VCaP (cell line): ENCODE results near the gene ZNF429.
"Not testable (repeated sequence)": the region's sequence is repeated elsewhere in the genome, so short reads cannot be mapped to it uniquely, and the experiment has no call there.

ENCODE experiments used
- H3K27ac ChIP-seq: fragments of 450-650 bp; 2 replicates; pipeline ENCODE4 v1.5.1; 2017
- CTCF ChIP-seq: fragments of 450-650 bp; conservative IDR thresholded peaks from 2 replicates; pipeline ENCODE4 v1.5.1; 2017; ENCODE audit warnings: mild to moderate bottlenecking, moderate library complexity

ZNF429 gene

GRCh38 chr19:21532904-21533303, 27.5 kb downstream of the ZNF429 start:
- TF ChIP-seq CTCF = no peak
- no peak overlapping the region for H3K27ac ChIP-seq

DNA sequence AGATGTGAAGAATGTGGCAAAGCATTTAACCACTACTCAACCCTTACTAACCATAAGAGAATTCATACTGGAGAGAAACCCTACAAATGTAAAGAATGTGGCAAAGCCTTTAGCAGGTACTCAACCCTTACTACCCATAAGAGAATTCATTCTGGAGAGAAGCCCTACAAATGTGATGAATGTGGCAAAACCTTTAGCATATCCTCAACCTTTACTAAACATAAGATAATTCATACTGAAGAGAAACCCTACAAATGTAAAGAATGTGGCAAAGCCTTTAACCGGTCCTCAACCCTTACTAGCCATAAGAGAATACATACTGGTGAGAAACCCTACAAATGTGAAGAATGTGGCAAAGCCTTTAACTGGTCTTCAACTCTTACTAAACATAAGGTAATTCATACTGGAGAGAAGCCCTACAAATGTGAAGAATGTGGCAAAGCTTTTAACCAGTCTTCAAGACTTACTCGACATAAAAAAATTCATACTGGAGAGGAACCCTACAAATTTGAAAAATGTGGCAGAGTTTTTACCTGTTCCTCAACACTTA, 31.4 kb downstream of the ZNF429 start:
- not testable (repeated sequence) for H3K27ac ChIP-seq

DNA sequence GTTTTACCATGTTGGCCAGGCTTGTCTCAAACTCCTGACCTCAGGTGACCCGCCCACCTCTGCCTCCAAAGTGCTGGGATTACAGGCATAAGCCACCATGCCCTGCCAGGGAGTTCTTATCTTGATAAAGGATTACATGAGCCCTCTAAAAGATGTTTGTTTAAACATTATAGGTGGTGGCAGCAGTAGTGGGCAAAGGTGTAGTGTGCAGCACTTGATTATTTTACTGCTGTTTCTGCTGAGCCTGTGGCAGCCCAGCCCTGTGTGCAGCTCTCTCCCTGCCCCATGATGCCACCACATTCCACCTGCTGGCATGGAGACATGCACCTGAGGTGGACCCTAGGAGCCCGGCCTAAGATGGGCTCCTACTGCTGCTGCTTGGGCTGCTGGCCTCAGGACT, 54.0 kb downstream of the ZNF429 start:
- TF ChIP-seq CTCF = no peak
- H3K27ac ChIP-seq = no peak overlapping the region

DNA sequence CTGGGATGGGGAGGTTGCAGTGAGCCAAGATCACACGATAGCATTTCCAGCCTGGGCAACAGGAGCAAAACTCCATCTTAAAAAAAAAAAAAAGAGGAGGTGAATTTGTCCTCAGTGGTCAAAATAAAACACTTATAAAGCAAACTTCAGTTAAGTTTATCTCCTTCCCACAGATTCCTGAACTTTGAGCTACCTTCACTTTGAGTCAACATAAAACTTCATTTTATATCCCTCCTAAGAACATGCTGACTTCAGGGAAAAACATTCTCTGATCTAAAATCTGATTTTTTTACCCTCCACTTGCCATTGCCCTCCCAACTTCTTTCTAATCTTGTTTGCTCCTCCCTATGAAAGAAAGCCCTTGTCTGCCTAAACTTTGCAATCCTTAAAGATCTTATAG, 59.0 kb downstream of the ZNF429 start:
- no peak for TF ChIP-seq CTCF

GRCh38 chr19:21566073-21566472, 60.7 kb downstream of the ZNF429 start:
- TF ChIP-seq CTCF = no peak
- no peak overlapping the region for H3K27ac ChIP-seq

More for the DNA sequence above, 59.0 kb downstream of the ZNF429 start:
- no peak overlapping the region for H3K27ac ChIP-seq

DNA sequence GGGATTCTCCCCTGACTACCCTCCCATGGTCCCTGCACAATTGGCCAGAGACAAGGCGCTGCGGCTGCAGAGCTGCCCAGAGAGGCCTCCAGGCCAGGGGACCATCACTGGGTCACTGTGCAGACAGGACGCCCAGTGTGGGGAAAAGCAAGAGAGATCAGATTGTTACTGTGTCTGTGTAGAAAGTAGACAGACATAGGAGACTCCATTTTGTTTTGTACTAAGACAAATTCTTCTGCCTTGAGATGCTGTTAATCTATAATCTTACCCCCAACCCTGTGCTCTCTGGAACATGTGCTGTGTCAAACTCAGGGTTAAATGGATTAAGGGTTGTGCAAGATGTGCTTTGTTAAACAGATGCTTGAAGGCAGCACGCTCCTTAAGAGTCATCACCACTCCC, 62.4 kb downstream of the ZNF429 start:
- H3K27ac ChIP-seq = not testable (repeated sequence)

DNA sequence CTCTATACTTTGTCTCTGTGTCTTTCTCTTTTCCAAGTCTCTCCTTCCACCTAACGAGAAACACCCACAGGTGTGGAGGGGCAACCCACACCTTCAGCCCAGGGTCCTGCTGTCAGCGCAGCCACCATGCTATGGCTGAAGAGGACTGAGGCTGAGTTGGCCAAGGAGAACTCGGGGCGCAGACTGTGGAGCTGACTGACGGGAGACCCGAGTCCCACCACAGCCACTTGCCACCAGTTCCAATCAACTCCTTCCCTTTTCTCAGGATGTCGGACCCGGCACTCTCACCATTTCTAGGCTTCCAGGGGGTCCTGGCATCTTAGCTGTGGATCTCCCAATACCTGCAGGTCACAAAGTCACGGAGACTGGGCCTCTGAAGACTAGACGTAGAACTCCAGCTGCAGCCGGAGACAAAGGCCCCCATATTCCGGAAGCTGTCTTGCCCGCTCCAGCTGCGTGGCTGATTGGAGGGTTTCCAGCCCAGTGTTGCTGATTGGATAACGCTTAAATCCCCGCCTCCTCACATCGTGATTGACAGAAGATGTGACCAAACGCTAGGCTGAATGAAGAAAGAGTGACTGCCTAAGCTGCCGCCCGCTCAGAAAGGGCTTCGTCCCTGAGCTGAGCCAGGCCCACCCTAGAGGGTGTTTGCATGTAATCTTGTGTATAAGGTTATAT, 63.6 kb downstream of the ZNF429 start:
- H3K27ac ChIP-seq = peak overlapping the region; percentile 85
- no peak for TF ChIP-seq CTCF

DNA sequence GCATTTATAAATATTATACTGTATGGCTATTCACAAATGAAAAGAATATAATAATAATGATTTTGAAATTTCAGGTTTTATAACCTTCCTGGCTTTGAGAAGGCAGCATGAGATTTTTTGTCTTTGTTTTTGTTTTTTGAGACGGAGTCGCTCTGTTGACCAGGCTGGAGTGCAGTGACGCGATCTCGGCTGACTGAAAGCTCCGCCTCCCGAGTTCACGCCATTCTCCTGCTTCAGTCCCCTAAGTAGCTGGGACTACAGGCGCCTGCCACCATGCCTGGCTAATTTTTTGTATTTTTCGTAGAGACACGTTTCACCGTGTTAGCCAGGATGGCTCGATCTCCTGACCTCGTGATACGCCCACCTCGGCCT, 64.1 kb downstream of the ZNF429 start:
- peak overlapping the region; percentile 85 for H3K27ac ChIP-seq
- no peak for TF ChIP-seq CTCF

DNA sequence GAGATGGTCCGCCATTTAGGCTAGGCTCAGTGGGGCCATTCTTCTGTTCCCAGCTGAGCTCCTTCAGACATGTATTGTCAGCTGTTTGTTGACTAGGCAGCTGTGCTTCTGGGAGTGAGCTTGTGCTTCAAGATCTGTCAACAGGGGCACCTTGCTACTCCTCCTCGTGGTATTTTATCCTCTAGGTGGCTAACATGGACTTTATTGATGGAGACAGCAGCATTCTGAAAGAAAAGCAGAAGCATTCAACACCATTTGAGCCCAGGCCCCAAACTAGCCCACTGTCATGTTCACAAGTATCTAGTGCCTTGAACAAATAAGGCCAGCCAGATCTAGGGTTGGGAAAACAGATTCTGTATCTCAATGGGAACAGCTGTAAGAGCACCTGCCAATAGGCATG, 65.9 kb downstream of the ZNF429 start:
- no peak overlapping the region for H3K27ac ChIP-seq
- TF ChIP-seq CTCF = no peak
